OCI-LY3 (cell line): Measurements from ENCODE around the gene EVI5L.

ENCODE experiments used
- CTCF ChIP-seq: fragments of 200-600, 300-600 bp; sonication (generic); IDR thresholded peaks from 2 replicates; pipeline ENCODE4 v1.5.1; 2014; ENCODE audit warnings: antibody characterized with exemption, low read length, low read depth
- EZH2phosphoT487 ChIP-seq: fragments of 200-600 bp; shearing (Covaris generic); IDR thresholded peaks from 2 replicates; pipeline ENCODE4 v1.6.1; 2018; ENCODE audit warnings: antibody characterized with exemption, mixed run types, low read depth

- no peak for TF ChIP-seq CTCF
- no peak for TF ChIP-seq EZH2phosphoT487
Observed at GRCh38 chr19:7900931-7901330, 70.9 kb downstream of the EVI5L start.
